LNCaP clone FGC (cell line): ENCODE data around the gene AIF1.

Source experiments
- DNase-seq: peaks from one replicate; pipeline ENCODE4 v3.0.0-alpha.2; 2011; ENCODE audit warnings: low read depth
- H3K4me3 ChIP-seq: 2 replicates; pipeline ENCODE4 v1.5.1; 2011; ENCODE audit warnings: mild to moderate bottlenecking, low read depth, low read length, control low read depth
- CTCF ChIP-seq: IDR thresholded peaks from 2 replicates; pipeline ENCODE4 v1.5.1; 2012; ENCODE audit warnings: mild to moderate bottlenecking; ENCODE audit not compliant: control insufficient read depth, insufficient read depth; ENCODE audit errors: extremely low read depth

AIF1 gene

GRCh38 chr6:31614684-31615578, at the start of gene AIF1:
Gene AIF1, plus strand, starts transcription at chr6:31615234. Its CDS starts 96 bp downstream, at chr6:31615330.
- H3K4me3 ChIP-seq: no peak within 1 kb of the TSS
- TF ChIP-seq CTCF: no peak
- DNase-seq: no peak

GRCh38 chr6:31567531-31568370, 47.3 kb upstream of the AIF1 start:
- H3K4me3 ChIP-seq: no peak overlapping the region
- no peak for TF ChIP-seq CTCF
- no peak for DNase-seq

DNA sequence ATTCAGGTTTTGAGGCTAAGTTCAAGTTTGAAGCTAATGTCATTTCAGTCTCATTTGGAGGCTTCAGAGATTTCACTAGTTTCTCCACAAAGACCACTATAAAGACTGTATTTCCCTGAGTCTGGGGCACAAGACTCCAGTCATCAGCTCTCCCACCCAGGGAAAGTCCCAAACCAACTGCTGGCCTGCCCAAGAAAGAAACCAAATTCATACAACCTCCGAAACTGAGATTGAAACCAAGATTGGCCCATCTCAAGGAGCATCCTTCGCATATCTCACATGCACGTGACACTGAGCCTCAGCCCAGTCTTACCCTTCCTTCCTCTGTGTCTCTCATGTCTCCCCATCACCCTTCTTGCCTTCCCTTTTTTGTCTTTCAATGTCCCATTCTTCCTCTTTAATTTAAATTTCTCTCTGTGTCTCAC, 46.5 kb upstream of the AIF1 start:
- H3K4me3 ChIP-seq: no peak overlapping the region
- no peak for DNase-seq
- TF ChIP-seq CTCF: no peak

GRCh38 chr6:31569861-31570536, 45.0 kb upstream of the AIF1 start:
- DNase-seq: no peak
- no peak overlapping the region for H3K4me3 ChIP-seq
- TF ChIP-seq CTCF: no peak

DNA sequence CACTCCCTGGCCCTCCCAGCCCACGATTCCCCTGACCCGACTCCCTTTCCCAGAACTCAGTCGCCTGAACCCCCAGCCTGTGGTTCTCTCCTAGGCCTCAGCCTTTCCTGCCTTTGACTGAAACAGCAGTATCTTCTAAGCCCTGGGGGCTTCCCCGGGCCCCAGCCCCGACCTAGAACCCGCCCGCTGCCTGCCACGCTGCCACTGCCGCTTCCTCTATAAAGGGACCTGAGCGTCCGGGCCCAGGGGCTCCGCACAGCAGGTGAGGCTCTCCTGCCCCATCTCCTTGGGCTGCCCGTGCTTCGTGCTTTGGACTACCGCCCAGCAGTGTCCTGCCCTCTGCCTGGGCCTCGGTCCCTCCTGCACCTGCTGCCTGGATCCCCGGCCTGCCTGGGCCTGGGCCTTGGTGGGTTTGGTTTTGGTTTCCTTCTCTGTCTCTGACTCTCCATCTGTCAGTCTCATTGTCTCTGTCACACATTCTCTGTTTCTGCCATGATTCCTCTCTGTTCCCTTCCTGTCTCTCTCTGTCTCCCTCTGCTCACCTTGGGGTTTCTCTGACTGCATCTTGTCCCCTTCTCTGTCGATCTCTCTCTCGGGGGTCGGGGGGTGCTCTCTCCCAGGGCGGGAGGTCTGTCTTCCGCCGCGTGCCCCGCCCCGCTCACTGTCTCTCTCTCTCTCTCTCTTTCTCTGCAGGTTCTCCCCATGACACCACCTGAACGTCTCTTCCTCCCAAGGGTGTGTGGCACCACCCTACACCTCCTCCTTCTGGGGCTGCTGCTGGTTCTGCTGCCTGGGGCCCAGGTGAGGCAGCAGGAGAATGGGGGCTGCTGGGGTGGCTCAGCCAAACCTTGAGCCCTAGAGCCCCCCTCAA, 42.8 kb upstream of the AIF1 start, which contains the start of gene LTA:
Gene LTA, plus strand, starts transcription at position 249 of the 871 bp plus-strand sequence. Its CDS starts 454 bp downstream, at position 703.
- no peak within 1 kb of the TSS for H3K4me3 ChIP-seq
- TF ChIP-seq CTCF: no peak
- DNase-seq: no peak
